Measurements from ENCODE around the gene IL13RA2.
A peak's percentile ranks its signal among the peaks of the same experiment; 100 is the strongest.

Gene IL13RA2, protein sequence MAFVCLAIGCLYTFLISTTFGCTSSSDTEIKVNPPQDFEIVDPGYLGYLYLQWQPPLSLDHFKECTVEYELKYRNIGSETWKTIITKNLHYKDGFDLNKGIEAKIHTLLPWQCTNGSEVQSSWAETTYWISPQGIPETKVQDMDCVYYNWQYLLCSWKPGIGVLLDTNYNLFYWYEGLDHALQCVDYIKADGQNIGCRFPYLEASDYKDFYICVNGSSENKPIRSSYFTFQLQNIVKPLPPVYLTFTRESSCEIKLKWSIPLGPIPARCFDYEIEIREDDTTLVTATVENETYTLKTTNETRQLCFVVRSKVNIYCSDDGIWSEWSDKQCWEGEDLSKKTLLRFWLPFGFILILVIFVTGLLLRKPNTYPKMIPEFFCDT

DNA sequence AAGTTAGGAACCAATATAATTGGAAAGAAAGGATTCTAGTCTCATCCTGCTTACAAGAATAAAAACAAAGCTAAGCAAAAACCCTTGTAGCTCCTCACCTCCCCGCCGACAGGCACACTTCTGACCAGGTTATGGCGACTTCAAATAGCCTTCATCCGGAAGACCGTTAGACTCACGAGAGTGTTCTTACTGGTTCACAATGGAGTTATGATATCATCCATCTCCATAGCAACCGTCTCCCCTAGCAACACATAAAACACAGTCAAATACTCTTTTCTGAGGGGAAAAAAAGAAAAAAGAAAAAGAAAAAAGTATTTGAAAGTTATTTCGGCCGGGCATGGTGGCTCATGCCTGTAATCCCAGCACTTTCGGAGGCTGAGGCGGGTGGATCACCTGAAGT lies at the start of gene IL13RA2:
Gene IL13RA2, minus strand, starts transcription at position 162 of the 400 bp plus-strand sequence. CDS start 347 bp downstream, outside the sequence.
- DNase-seq: no peak

DNA sequence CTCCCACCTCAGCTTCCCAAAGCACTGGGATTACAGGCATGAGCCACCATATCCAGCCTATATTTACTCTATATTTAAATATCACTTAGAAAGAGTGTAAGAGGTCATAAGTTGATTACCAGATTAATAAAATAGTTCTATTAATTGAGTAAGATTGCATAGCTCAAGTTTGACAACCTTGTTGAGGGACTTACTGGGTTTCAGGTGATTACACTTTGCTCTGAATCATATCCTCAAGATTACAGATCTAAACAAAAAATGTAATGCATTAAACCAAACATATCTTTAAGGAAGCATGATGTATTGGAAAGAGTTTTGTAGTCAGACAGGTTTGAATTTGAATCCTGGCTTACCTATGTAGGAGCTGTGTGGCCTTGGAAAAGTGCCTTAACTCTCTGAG lies 47.9 kb upstream of the IL13RA2 start:
- no peak for DNase-seq

DNA sequence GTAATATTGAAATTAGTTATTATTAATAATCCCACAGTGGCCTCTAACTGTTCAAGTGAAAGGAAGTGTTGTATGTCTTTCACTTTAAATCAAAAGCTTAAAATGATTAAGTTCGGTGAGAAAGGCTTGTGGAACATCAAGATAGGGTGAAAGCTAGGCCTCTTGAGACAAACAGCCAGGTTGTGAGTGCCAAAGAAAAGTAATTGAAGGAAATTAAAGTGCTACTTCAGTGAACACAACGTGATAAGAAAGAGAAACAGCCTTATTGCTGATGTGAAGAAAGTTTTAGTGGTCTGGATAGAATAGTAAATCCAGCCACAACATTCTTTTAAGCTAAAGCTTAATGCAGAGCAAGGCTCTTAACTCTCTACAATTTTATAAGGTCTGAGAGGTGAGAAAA lies 42.6 kb upstream of the IL13RA2 start:
- no peak for DNase-seq

DNA sequence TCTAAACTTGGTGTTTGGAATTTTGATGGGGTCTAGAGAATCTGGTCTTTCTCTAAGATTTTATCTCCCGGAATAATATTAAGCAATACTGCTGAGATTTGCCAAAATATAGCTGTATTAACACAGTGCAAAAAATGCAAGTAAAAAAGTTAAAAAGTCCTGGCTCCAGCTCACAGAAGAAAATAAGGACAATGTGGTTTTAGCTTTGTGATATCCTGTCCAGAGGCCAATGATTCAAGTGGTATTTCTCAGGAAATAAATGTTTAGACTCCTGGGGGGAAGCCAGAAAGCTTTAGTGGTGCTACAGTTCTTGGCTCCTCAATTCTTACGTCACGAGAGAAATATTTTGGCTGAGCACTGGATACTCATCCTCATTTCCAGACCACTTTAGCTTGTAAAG lies 40.9 kb upstream of the IL13RA2 start:
- DNase-seq: no peak

DNA sequence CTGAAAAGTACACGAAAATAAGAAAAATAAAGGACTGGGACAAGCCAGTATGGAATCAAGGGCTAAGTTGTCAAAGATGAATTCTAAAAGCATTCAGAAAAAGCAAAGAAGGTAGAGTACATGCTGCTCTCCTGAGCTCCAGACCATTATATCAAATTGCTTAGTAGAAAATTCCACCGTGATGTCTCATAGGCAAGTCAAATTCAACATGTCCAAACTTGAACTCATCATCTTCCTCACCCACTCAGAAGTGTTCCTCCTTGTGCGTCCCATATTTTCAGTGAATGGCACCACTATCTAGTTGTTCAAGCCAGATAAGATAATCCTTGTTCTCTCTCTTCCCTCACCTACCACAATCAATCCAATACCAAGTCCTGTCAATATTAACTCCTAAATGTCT lies 37.5 kb upstream of the IL13RA2 start:
- no peak for DNase-seq

DNA sequence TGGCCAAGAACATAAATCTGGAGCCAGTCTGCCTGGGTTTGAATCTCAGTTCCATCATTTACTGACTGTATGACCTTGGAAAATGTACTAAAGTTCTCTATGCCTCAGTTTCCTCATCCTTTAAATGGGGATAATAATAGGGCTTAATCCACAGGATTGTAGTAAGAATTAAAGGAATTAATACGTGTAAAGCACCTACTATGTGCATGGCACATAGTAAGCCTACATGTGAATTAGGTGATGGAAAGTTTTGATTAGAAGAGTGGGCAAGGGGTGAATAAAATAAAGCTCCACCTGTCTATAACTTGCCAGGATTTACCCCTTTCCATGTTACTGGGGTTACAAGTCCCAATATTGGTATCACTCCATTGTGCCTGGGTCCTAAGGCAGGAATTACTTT lies 35.8 kb upstream of the IL13RA2 start:
- DNase-seq: no peak

DNA sequence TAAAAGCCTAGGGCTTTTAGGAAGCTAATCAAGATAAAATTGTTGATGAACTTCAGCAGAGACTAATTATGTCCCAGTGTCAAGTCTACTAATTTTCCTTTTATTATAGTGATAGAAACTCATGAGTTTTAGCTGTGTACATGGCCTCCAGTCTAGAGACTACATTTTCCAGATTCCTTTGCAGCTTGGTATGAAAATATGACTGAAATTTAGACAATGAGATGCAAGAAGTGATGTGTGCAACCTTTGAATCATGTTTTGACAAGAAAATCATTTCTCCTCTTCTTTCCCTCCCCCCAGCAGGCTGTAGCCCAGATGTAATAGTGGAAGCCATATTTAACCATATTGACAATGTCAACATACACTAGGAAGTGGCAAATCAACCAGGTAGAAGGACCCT lies 30.3 kb upstream of the IL13RA2 start:
- no peak for DNase-seq

DNA sequence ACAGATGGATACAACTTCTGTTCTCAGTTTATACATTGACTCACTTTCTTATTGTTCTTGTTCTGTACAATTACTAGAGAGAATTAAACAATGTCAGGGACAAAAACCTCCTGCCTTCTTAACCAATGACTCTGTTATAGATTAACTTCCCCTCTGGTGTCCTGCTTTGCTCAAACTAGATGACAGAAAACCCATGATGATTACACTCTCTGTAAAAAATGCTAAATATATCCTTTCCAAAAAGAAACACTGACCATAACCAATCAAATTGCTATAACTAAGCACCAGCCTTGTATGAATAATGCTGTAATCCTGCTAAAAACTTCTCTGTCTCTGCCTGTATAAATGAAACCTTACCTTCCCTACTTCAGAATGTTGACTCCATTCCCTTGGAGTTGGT lies 29.8 kb upstream of the IL13RA2 start:
- DNase-seq: no peak

DNA sequence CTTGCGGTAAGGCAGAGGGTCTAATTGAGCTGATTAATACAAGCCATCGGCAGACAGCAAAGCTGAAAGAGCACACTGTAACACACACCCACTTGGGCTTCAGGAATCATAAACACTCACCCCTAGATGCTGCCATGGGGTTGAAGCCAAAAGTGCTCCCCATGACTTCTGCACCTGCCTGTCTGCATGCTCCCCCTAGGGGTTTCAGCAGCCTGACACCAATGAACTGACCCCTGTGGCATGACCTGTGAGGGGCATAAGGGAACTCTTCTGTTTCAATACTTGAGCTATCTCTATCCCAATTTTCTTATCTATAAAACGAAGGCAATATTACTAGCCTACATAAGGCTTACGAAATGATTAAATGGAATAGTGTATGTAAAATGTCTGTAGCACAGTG lies 23.0 kb upstream of the IL13RA2 start:
- no peak for DNase-seq

DNA sequence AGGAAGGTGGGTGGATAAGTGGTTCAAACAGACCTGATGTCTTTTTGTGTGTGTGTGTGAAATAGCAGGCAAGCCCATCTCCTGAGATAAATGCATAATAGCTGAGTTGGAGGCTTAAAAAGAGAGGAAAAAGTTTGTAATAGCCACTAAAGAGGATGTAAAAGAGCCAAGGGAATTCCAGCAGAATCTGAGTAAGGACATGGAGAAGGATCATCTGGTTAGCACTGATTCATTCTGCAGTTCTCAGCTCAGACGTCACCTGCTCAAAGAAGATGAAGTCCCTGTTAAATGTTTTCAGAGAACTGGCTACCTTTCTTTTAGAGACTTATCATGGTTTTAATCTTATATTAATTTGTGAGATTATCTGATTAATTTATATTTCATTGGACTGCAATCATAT lies 21.0 kb upstream of the IL13RA2 start:
- no peak for DNase-seq

DNA sequence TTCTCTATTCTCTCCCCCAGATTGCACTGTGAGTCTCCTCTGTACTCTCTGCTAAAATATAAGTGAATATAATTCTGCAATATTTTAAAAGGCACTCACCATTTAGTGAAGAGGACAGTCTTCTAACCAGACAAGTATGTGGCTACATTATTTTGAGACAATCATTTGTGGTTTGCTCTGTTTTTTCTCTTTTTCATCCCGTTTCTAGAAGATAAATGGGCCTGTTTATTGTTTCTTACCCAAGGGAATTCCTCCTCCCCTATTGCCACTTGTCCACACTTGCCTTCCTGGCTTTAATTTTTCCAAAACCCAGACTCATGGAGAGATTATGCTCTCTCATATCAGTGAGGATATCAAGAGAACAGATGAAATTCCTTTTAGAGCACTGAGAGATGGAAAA lies 18.6 kb upstream of the IL13RA2 start:
- DNase-seq: no peak

DNA sequence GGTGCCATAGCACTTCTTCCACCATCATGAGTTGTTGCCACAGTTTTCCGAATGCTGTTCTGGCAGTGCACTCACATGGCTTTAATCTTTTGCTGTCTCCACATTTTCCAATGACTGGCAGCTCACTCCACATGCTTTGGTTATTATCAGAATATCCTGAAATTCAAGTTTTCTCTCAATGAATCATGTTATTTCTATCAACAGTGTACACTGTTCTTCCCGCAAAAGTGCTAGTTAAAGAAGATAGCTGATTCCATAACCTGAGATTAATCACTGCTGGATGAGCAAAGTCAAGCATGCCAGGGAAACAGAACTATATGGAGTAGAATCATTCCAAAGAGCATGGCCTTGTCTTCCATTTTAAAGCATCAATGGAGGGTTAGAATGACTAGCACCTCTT lies 14.6 kb upstream of the IL13RA2 start:
- DNase-seq: no peak

DNA sequence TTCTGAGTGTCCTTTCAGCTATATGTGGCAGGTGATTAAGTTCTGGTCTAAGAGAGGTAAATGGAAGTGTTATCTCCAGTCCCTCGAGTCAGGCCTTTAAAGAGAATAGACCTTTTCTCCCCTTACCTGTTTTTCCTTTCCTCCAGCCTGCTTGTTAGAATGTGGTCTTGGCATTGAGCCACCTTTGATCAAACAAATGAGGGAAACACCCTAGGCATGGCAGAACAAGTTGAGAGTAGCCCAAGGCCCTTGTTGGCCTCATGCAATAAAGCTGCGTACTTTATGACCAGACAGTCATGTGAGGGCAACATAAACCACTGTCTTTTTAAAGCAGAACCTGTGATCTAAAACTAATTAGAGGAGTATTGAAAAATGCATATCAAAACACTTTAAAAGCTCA lies 13.2 kb upstream of the IL13RA2 start:
- DNase-seq: peak; percentile 63

DNA sequence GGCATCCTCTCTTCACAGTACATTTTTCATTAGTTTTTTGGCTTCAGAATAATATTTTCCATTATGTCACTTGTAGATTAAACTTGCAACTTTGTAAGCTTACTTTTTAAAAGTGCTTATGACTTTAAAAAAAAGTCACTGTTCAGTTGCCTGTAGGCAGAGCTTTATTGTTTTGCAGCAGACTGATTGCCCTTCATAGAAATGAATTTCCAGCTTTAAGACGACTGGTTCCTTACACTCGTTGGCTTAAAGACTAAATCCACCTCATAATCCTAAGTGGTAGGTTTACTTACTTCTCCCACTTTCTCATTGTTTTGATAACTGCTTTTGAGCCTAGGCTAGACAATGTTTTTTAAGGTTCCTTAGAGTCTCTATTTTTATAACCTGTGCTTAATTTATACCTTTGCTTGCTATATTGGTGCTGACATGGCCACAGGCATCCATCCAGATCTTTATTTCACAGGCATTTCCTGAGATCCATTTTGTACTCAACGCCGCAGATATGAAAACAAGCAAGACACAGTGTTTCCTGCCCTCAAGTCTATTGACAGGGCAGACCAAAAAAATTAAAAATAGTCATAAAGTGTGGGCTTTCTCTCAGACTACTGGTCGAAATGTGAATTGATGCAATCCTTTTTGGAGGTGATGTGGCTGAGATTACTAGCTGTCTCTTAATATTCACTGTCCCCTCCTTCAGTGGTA lies 12.6 kb upstream of the IL13RA2 start:
- DNase-seq: no peak

DNA sequence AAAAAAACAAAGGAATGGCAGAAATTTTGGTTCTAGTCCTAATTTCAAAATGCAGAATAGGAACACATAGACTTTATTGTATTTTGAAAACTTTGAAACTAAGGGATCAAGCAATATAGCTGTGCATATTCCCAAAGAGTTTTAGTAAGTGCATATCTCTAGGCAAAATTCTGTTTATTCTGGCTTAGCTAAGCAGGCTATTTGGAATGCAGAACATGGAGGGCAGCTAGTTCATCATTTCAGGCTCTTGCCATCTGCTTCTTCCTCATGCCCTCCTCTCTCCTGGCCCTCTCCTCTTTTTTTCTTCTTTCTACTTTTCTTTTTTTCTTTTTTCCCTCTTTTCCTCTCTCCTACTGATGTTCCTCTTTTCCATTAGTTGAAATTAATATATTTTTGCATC lies 12.0 kb upstream of the IL13RA2 start:
- no peak for DNase-seq

DNA sequence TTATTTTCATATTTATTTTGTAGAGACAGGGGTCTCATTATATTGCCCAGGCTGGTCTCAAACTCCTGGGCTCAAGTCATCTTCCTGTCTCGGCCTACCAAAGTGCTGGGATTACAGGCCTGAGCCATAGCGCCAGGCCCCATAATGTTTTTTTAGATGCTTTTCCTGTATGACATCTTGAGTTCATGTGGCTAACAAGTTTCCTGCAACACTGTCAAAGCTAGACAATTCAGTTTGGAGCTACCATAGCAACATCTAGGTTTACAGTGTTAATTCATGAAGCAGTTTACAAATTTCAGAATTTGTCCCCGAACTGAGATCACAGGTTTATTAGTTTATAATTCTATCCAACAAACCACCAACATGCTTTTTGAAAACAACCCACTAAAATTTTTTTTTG lies 6.4 kb upstream of the IL13RA2 start:
- DNase-seq: no peak

DNA sequence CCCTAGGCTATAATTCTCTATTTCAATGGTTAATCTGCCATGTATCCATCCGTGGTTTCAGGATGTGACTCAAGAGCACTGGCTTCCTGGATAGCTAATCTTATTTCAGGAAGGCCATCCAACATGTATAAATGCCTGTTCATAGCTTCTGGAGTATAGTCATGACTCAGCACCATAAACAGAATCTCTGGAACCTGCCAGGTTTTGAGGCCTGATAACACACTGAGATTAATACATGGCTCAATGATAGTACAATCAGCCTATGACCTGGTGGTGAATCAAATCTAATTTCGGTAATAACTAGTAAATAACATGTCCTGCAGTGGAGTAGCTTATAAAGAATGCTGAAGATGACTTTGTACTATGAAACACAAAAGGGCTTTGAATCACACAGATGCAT lies 5.7 kb upstream of the IL13RA2 start:
- DNase-seq: no peak

DNA sequence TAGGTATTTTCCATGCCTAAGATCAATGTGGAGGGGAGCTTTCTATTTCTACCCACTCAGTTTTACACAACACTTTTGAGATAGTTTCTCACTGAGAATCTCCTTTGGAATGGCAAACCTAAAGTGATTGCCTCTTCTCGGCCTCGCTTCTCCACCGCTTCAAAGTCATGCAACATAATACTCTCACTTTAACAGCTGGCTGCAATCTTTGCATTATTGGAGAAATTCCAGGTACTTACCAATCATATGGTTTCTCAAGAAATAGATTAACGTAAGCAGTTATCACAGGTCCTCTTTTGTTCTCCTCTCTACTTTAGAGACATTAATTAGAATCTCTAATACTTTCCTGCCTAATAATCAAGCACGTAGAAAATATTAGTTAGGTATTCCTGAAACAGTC lies 3.7 kb upstream of the IL13RA2 start:
- DNase-seq: no peak

DNA sequence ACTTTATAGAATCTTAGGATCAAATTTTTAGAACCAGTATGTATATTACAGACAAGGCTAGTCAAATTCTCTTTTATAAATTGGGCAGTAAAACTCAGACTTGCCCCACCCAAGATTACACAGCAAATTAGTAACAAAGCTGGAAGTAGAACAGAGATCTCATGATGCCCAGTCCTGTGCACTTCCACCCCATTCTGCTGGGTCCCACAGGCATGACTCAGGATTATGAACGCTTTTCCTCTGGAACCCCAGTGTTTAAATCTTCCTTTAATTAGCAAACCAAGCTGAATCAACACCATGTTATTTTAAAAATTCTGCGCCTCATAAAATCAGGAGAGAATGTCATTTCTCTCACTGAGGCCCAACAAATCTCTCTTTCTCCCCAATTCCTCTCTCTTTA lies 1.5 kb upstream of the IL13RA2 start:
- DNase-seq: no peak

DNA sequence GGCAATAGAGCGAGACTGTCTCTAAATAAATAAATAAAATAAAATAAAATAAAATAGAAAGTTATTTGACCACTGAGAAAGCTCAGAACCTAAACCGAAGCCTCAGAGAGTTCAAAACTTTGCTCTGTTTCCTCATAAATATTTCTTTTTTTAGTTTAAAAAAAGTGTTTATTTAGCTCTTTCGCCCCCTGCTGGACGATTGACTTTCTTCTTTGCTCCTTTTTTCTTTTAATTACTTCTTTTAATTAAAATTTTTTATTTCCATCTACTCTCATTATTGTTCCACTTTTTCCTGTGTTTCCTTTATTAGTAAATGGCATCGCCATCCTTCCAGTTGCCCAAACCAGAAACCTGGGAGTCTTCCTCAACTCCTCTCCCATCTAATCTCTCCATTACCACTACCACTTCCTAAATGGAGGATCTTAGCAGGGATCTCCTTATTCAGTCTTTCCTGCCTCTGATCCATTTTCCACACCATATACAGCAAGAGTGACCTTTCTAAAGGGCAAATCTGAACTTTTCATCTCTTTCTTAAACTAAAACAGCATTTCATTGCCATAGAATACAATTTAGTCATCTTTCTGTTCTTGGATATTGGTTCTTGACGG lies 728 bp upstream of the IL13RA2 start:
- DNase-seq: no peak

DNA sequence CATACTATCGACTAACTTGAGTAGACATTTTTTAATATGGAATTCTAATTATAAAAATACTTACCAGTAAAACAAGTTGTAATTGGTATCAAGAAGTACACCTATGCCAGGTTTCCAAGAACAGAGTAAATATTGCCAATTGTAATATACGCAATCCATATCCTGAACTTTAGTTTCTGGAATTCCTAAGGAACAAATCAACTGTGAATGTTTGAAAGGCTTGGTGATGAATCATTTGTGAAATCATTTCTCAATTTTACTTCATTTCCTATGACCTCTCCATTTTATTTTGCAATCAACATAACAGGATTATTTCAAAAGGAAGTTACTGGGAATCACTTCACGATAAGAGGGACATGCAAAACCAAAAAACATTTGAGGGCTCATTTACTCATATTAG lies 3.7 kb downstream of the IL13RA2 start:
- no peak for DNase-seq

DNA sequence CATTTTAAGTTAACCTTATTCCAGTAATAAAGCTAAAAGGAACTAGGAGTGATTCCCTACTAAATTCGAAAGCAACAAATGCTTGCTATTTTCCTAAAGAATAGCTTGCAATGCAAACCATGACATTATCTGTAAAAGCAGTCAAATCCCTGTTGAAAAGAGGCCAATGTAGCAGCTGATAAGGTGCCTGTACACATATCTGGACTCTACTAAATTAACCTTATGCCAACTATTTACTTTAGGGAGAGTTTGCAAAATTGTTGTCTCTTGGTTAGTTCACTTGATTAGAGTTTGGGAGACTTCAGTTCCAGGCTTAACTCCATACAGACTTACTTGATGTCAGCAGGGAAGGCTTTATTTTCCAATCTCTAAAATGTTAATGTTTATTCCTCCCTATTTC lies 6.0 kb downstream of the IL13RA2 start:
- no peak for DNase-seq

DNA sequence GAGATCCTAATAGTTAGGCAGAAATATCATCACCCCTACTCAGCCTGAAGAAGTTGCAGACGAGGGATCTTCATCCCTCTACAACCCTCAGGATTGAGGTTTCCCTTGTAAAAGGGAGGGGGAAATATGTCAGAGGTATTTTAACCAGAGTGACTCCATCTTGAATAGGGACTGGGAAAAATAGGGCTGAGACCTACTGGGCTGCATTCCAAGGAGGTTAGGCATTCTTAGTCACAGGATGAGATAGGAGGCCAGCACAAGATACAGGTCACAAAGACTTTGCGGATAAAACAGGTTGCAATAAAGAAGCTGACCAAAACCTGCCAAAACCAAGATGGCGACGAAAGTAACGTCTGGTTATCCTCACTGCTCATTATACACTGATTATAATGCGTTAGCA lies 17.5 kb downstream of the IL13RA2 start:
- DNase-seq: no peak

DNA sequence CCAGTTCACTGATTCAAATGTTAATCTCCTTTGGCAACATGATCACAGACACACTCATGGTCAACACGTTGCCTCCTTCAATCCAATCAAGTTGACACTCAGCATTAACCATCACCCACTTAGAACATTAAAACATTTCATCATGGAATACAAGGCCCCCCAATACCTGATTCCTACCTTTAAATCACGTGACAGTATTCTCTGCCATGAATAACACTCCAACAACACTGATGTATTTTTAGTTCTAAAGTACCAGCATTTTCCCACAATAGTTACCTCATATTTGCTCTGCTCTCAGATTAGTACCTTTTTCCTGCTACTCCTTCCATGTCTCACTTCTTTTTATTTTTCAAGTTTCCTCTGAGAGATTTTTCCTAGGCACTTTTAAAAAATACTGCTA lies 19.6 kb downstream of the IL13RA2 start:
- DNase-seq: no peak
